SK-N-SH (cell line): ENCODE results near the gene PARD3B. TPM values are rescaled to one million over a fixed set of nuclear protein-coding genes. Genes with fewer than 3 reads are reported as not detected.

Experiments
- CTCF ChIA-PET: fragments of 300-600, 350-600 bp; formaldehyde crosslinking; extraction: SDS; loops from one replicate; lab custom pipeline; 2021; lab: Yijun Ruan, JAX
- POLR2A ChIA-PET: fragments of 350-600 bp; sonication (Branson Sonifier 250); formaldehyde crosslinking; extraction: SDS; loops from one replicate; lab custom pipeline; 2020; ENCODE audit warnings: antibody characterized with exemption, inconsistent platforms; lab: Yijun Ruan, JAX
- DNase-seq: peaks from one replicate; pipeline ENCODE4 v3.0.0; 2012
- H2AFZ ChIP-seq: fragments of 200-600 bp; sonication (generic); 2 replicates; pipeline ENCODE4 v1.8.1; 2016; ENCODE audit warnings: antibody characterized with exemption, mild to moderate bottlenecking, low read depth
- H3F3A ChIP-seq: fragments of 200-600 bp; sonication (generic); replicated peaks from 2 replicates; pipeline ENCODE3; 2016; ENCODE audit warnings: antibody characterized with exemption, mild to moderate bottlenecking; ENCODE audit not compliant: insufficient read depth
- H3K27ac ChIP-seq, 2 experiments: fragments of 200-500 bp in 1 of 2; fragments of 200-600 bp in 1 of 2; sonication (Bioruptor generic) in 1 of 2; sonication (generic), shearing (Covaris generic) in 1 of 2; 2 replicates each; pipeline versions ENCODE4 v1.5.1 to v1.6.1; 2014 to 2016; ENCODE audit warnings: low read depth in 2 of 2, inconsistent platforms in 1 of 2, low read length in 1 of 2, mild to moderate bottlenecking in 1 of 2, mixed read lengths in 1 of 2
- H3K27me3 ChIP-seq: fragments of 200-600 bp; sonication (generic), shearing (Covaris generic); 2 replicates; pipeline ENCODE4 v1.6.1; 2016; ENCODE audit warnings: mixed run types; ENCODE audit not compliant: insufficient read depth
- H3K36me3 ChIP-seq, 2 experiments: fragments of 200-500 bp in 1 of 2; fragments of 200-600 bp in 1 of 2; sonication (Bioruptor generic) in 1 of 2; sonication (generic) in 1 of 2; replicated peaks in 1 of 2; 2 replicates each; pipeline versions ENCODE3 to v1.5.1; 2014 to 2016; ENCODE audit warnings: low read length in 1 of 2, mild to moderate bottlenecking in 1 of 2; ENCODE audit not compliant: insufficient read depth in 2 of 2, control insufficient read depth in 1 of 2
- H3K4me1 ChIP-seq, 2 experiments: fragments of 200-500 bp in 1 of 2; fragments of 200-600 bp in 1 of 2; sonication (Bioruptor generic) in 1 of 2; sonication (generic), shearing (Covaris generic) in 1 of 2; 2 replicates each; pipeline versions ENCODE4 v1.5.1 to v1.6.1; 2014 to 2016; ENCODE audit warnings: low read depth in 1 of 2, low read length in 1 of 2, mixed run types in 1 of 2; ENCODE audit not compliant: insufficient read depth in 2 of 2, control insufficient read depth in 1 of 2
- H3K4me2 ChIP-seq: fragments of 200-600 bp; sonication (generic), shearing (Covaris generic); 2 replicates; pipeline ENCODE4 v1.6.1; 2017; ENCODE audit warnings: mixed run types
- H3K4me3 ChIP-seq, 2 experiments: fragments of 200-500 bp in 1 of 2; fragments of 200-600 bp in 1 of 2; sonication (Bioruptor generic) in 1 of 2; sonication (generic), shearing (Covaris generic) in 1 of 2; 2 replicates each; pipeline versions ENCODE4 v1.5.1 to v1.8.1; 2014 to 2016; ENCODE audit warnings: low read depth in 2 of 2, inconsistent platforms in 1 of 2, low read length in 1 of 2, mild to moderate bottlenecking in 1 of 2, mixed read lengths in 1 of 2, moderate library complexity in 1 of 2
- H3K79me2 ChIP-seq: fragments of 200-600 bp; sonication (generic); 2 replicates; pipeline ENCODE4 v1.8.1; 2017; ENCODE audit warnings: mild to moderate bottlenecking; ENCODE audit not compliant: insufficient read depth
- H3K9ac ChIP-seq: fragments of 200-600 bp; sonication (generic); 2 replicates; pipeline ENCODE4 v1.6.1; 2017; ENCODE audit warnings: mixed run types
- H3K9me2 ChIP-seq: fragments of 200-600 bp; sonication (generic); 2 replicates; pipeline ENCODE4 v1.6.1; 2017; ENCODE audit warnings: mixed run types
- H3K9me3 ChIP-seq: fragments of 200-600 bp; sonication (generic); 2 replicates; pipeline ENCODE4 v1.6.1; 2017; ENCODE audit warnings: mixed run types, mild to moderate bottlenecking, moderate library complexity
- H4K20me1 ChIP-seq: fragments of 200-600 bp; sonication (generic); 2 replicates; pipeline ENCODE4 v1.6.1; 2017; ENCODE audit warnings: mild to moderate bottlenecking, mixed run types; ENCODE audit not compliant: insufficient read depth
- CHD2 ChIP-seq: fragments of 150-350 bp; IDR thresholded peaks from 2 replicates; pipeline ENCODE4 v1.6.1; 2018; ENCODE audit warnings: low read length; ENCODE audit not compliant: partially characterized antibody
- EP300 ChIP-seq, 2 experiments: IDR thresholded peaks; 2 replicates each; pipeline versions ENCODE4 v1.4.0 to v1.6.1; 2012; ENCODE audit warnings: borderline replicate concordance in 1 of 2, low read depth in 1 of 2, low read length in 1 of 2
- EZH2phosphoT487 ChIP-seq: fragments of 200-600 bp; sonication (generic); IDR thresholded peaks from 2 replicates; pipeline ENCODE4 v1.6.1; 2017; ENCODE audit warnings: low read depth, mixed run types, mild to moderate bottlenecking, antibody characterized with exemption, moderate library complexity, borderline replicate concordance
- FOXJ3 ChIP-seq: sonication (generic); formaldehyde crosslinking; IDR thresholded peaks from 2 replicates; pipeline ENCODE4 v1.5.1; 2020; ENCODE audit warnings: mild to moderate bottlenecking, missing genetic modification reagents
- GABPA ChIP-seq: IDR thresholded peaks from 2 replicates; pipeline ENCODE4 v1.4.0; 2012; ENCODE audit warnings: low read depth, mild to moderate bottlenecking
- GATA2 ChIP-seq: sonication (generic); formaldehyde crosslinking; IDR thresholded peaks from 2 replicates; pipeline ENCODE4 v1.5.0; 2020; ENCODE audit warnings: mild to moderate bottlenecking, missing genetic modification reagents
- MEF2A ChIP-seq: IDR thresholded peaks from 2 replicates; pipeline ENCODE4 v1.4.0; 2012; ENCODE audit warnings: low read depth, borderline replicate concordance
- NFIC ChIP-seq: IDR thresholded peaks from 2 replicates; pipeline ENCODE4 v1.4.0; 2012; ENCODE audit warnings: borderline replicate concordance
- POLR2AphosphoS5 ChIP-seq: IDR thresholded peaks from 2 replicates; pipeline ENCODE4 v1.6.1; 2012; ENCODE audit warnings: low read depth, low read length
- RCOR1 ChIP-seq: fragments of 150-350 bp; IDR thresholded peaks from 2 replicates; pipeline ENCODE4 v1.6.1; 2017; ENCODE audit warnings: antibody characterized with exemption, low read length
- TCF12 ChIP-seq: IDR thresholded peaks from 2 replicates; pipeline ENCODE4 v1.4.0; 2012
- TEAD4 ChIP-seq: IDR thresholded peaks from 2 replicates; pipeline ENCODE4 v1.4.0; 2012; ENCODE audit warnings: mild to moderate bottlenecking, borderline replicate concordance; ENCODE audit not compliant: insufficient read depth
- YY1 ChIP-seq: IDR thresholded peaks from 2 replicates; pipeline ENCODE4 v1.4.0; 2012; ENCODE audit warnings: low read depth, mild to moderate bottlenecking
- WGBS: methylation state at CpG from one replicate; pipeline ENCODE4 v1.1.6; 2017; ENCODE audit warnings: low lambda C conversion rate; 5-methylcytosine and 5-hydroxymethylcytosine counted together
- polyA plus RNA-seq, 3 experiments: library from polyadenylated mRNA; depleted of rRNA; stranded (reverse); fragments of >200 nt; gene quantifications; 2 replicates each; pipeline ENCODE4 v1.2.3, GENCODE V29; 2012
- TF ChIP-seq, protein P1 (sequence below): IDR thresholded peaks from 2 replicates; pipeline ENCODE4 v1.4.0; 2012; ENCODE audit warnings: low read depth
- TF ChIP-seq, protein P2 (sequence below): fragments of 200-600 bp; sonication (generic); IDR thresholded peaks from 2 replicates; pipeline ENCODE4 v1.6.1; 2017; ENCODE audit warnings: antibody characterized with exemption, mild to moderate bottlenecking, moderate library complexity
- TF ChIP-seq, protein P3 (sequence below): IDR thresholded peaks from 2 replicates; pipeline ENCODE4 v1.4.0; 2012; ENCODE audit warnings: low read depth, borderline replicate concordance
- TF ChIP-seq, protein P4 (sequence below): fragments of 150-350 bp; IDR thresholded peaks from 2 replicates; pipeline ENCODE4 v1.6.1; 2016; ENCODE audit warnings: mild to moderate bottlenecking, low read depth, low read length
- TF ChIP-seq, protein P5 (sequence below): fragments of 150-350 bp; IDR thresholded peaks from 2 replicates; pipeline ENCODE4 v1.6.1; 2017; ENCODE audit warnings: antibody characterized with exemption, low read length, low read depth, borderline replicate concordance

The PARD3B gene
- polyA plus RNA-seq, 1 of the 3 experiments (the other 2 are of a cell fraction), result 0.87 TPM

DNA sequence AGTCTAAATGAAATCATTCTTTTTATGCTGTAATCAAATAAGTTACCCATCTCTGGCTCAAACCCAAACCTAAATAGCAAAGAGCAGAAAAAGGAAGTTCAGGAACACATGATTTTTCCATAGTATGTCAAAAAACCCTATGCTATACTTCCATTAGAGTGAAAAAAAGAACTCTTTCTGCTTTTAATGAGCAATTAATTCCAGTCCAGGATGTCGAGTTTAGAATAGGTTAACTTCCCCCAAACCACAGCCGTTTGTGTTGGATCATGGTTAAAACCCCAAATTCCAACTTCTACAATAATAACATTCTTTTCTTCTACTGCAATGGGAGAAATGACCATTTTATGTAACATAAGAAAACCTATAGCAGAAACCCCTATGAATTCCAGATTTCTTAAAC is 965.9 kb downstream of the PARD3B start:
- H3K4me3 ChIP-seq, result no peak overlapping the region
- no peaks in the 10 kb centered on the region for H3K36me3 ChIP-seq
- no peak overlapping the region for H3K4me2 ChIP-seq
- H3K9me3 ChIP-seq, result no peaks in the 10 kb centered on the region
- POLR2A ChIA-PET, result no interaction called here
- H3K9me2 ChIP-seq, result no peaks in the 10 kb centered on the region
- TF ChIP-seq, protein P1, sequence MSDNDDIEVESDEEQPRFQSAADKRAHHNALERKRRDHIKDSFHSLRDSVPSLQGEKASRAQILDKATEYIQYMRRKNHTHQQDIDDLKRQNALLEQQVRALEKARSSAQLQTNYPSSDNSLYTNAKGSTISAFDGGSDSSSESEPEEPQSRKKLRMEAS, result no peak
- TF ChIP-seq TCF12 (no peak), FOXJ3 (CRISPR knock-in tag) (no peak), EZH2phosphoT487 (no peak), GABPA (no peak), CHD2 (no peak), RCOR1 (no peak)
- TF ChIP-seq, protein P2, sequence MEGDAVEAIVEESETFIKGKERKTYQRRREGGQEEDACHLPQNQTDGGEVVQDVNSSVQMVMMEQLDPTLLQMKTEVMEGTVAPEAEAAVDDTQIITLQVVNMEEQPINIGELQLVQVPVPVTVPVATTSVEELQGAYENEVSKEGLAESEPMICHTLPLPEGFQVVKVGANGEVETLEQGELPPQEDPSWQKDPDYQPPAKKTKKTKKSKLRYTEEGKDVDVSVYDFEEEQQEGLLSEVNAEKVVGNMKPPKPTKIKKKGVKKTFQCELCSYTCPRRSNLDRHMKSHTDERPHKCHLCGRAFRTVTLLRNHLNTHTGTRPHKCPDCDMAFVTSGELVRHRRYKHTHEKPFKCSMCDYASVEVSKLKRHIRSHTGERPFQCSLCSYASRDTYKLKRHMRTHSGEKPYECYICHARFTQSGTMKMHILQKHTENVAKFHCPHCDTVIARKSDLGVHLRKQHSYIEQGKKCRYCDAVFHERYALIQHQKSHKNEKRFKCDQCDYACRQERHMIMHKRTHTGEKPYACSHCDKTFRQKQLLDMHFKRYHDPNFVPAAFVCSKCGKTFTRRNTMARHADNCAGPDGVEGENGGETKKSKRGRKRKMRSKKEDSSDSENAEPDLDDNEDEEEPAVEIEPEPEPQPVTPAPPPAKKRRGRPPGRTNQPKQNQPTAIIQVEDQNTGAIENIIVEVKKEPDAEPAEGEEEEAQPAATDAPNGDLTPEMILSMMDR, result no peak
- no peaks in the 10 kb centered on the region for H3K79me2 ChIP-seq
- 10% methylated on average over 2 of the region's 2 CpGs for WGBS
- H3F3A ChIP-seq, result no peaks in the 10 kb centered on the region
- no peaks in the 10 kb centered on the region for H3K4me1 ChIP-seq
- no peaks in the 10 kb centered on the region for H3K27me3 ChIP-seq
- no peak for DNase-seq
- CTCF ChIA-PET, result interaction anchor here (1.5 kb wide), 1 partner anchor 59 kb away, joined by 4 read pairs; no protein-coding TSS in a partner anchor
- H2AFZ ChIP-seq, result peak overlapping the region; percentile 36; the same call in 1 of the 2 replicates
- no peak overlapping the region for H3K9ac ChIP-seq
- peak overlapping the region in 1 of 2 experiments; percentile 12; a peak in 1 of 4 replicates for H3K27ac ChIP-seq
- no peaks in the 10 kb centered on the region for H4K20me1 ChIP-seq

DNA sequence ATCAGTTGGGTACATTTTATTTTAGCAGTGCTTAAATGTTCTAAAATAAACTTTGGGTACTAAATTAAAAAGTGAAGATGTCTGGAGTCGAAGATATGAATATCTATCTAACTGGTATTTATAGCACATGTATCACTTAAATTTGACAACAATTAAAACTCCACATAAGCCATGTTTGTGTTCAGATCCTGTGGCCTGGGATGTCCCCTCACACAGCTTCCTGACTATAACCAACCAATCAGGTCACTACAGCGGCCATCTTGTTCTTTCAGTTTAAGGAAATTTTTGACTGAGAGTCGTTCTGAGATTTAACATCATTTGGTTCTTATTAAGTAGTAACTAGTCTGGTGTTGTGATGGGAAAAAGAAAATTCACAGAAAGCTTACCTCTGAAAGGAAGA is 966.4 kb downstream of the PARD3B start:
- 74% methylated on average over 3 of the region's 3 CpGs for WGBS
- no peaks in the 10 kb centered on the region for H4K20me1 ChIP-seq
- H3K27ac ChIP-seq, result peak overlapping the region in 1 of 2 experiments; percentile 12; a peak in 1 of 4 replicates
- no peaks in the 10 kb centered on the region for H3K9me3 ChIP-seq
- ChIA-PET CTCF (no interaction called here), POLR2A (no interaction called here)
- no peaks in the 10 kb centered on the region for H3K36me3 ChIP-seq
- peak overlapping the region; percentile 36; the same call in 1 of the 2 replicates for H2AFZ ChIP-seq
- H3K27me3 ChIP-seq, result no peaks in the 10 kb centered on the region
- TF ChIP-seq EP300 (IDR thresholded peaks at IDR 0.05; ENCODE audit: borderline replicate concordance in 1 of 2, low read depth in 1 of 2, low read length in 1 of 2), result no peak
- no peak for TF ChIP-seq YY1
- TF ChIP-seq, protein P3, sequence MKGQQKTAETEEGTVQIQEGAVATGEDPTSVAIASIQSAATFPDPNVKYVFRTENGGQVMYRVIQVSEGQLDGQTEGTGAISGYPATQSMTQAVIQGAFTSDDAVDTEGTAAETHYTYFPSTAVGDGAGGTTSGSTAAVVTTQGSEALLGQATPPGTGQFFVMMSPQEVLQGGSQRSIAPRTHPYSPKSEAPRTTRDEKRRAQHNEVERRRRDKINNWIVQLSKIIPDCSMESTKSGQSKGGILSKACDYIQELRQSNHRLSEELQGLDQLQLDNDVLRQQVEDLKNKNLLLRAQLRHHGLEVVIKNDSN, result no peak
- no peak for TF ChIP-seq NFIC
- TF ChIP-seq EZH2phosphoT487, result no peak
- TF ChIP-seq POLR2AphosphoS5, result no peak
- TF ChIP-seq TEAD4, result no peak
- no peak for TF ChIP-seq GATA2 (CRISPR knock-in tag)
- no peak for TF ChIP-seq RCOR1
- TF ChIP-seq, protein P4, sequence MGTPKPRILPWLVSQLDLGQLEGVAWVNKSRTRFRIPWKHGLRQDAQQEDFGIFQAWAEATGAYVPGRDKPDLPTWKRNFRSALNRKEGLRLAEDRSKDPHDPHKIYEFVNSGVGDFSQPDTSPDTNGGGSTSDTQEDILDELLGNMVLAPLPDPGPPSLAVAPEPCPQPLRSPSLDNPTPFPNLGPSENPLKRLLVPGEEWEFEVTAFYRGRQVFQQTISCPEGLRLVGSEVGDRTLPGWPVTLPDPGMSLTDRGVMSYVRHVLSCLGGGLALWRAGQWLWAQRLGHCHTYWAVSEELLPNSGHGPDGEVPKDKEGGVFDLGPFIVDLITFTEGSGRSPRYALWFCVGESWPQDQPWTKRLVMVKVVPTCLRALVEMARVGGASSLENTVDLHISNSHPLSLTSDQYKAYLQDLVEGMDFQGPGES, result no peak
- TF ChIP-seq MEF2A, result no peak
- TF ChIP-seq, protein P5, sequence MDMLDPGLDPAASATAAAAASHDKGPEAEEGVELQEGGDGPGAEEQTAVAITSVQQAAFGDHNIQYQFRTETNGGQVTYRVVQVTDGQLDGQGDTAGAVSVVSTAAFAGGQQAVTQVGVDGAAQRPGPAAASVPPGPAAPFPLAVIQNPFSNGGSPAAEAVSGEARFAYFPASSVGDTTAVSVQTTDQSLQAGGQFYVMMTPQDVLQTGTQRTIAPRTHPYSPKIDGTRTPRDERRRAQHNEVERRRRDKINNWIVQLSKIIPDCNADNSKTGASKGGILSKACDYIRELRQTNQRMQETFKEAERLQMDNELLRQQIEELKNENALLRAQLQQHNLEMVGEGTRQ, result no peak
- H3K4me3 ChIP-seq, result no peak overlapping the region
- no peaks in the 10 kb centered on the region for H3F3A ChIP-seq
- no peaks in the 10 kb centered on the region for H3K4me1 ChIP-seq
- DNase-seq, result no peak
- H3K4me2 ChIP-seq, result no peak overlapping the region
- no peaks in the 10 kb centered on the region for H3K9me2 ChIP-seq
- H3K79me2 ChIP-seq, result no peaks in the 10 kb centered on the region
- no peak overlapping the region for H3K9ac ChIP-seq
